ENCODE results near the gene MFAP2. TPM values are rescaled to one million over a fixed set of nuclear protein-coding genes. Genes with fewer than 3 reads are reported as not detected.

The MFAP2 gene
- total and polyA plus RNA-seq, 2 experiments from 2014 or later = 129 to 255 TPM

- H3K9me3 Mint-ChIP-seq = no peaks in the 10 kb centered on the region; the same call in 2 of the 3 replicates
- H3K36me3 ChIP-seq (ENCODE audit: insufficient read depth) = peaks cover 9% of the 10 kb centered on the region; the same call in 1 of the 2 replicates
- H3K27ac Mint-ChIP-seq = no peak overlapping the region
These were observed 25.2 kb downstream of the MFAP2 start for GRCh38 chr1:16955186-16955585.

More at GRCh38 chr1:16955186-16955585, 25.2 kb downstream of the MFAP2 start:
- Histone ChIP-seq H3F3A (replicated peaks; ENCODE audit: low read depth) (peaks cover 12% of the 10 kb centered on the region; the same call in 1 of the 2 replicates), H3K4me3 (no peak overlapping the region), H3K27ac (ENCODE audit: low read depth) (no peak overlapping the region), H3K27me3 (ENCODE audit: insufficient read depth) (no peaks in the 10 kb centered on the region), H3K4me1 (ENCODE audit: insufficient read depth) (no peaks in the 10 kb centered on the region), H2AFZ (no peak overlapping the region), H3K79me2 (replicated peaks; ENCODE audit: insufficient read depth) (no peaks in the 10 kb centered on the region), H3K9me2 (ENCODE audit: insufficient read depth) (no peaks in the 10 kb centered on the region), H3K4me2 (no peak overlapping the region), H4K20me1 (replicated peaks; ENCODE audit: insufficient read depth) (no peaks in the 10 kb centered on the region)
- peaks cover 8% of the 10 kb centered on the region for H3K27me3 Mint-ChIP-seq (ENCODE audit: insufficient read depth, low read depth, poor library complexity)
- H3K4me1 Mint-ChIP-seq = peaks cover under 1% of the 10 kb centered on the region; the same call in 2 of the 3 replicates
- ATAC-seq (no peak), DNase-seq (ENCODE audit: low spot score) (no peak)
- TF ChIP-seq CREB1 (CRISPR knock-in tag; IDR thresholded peaks at IDR 0.05; ENCODE audit: low read depth) = no peak
- no peak for TF ChIP-seq REST (IDR thresholded peaks at IDR 0.05; ENCODE audit: unreplicated experiment)
- TF ChIP-seq NANOG (IDR thresholded peaks at IDR 0.05; ENCODE audit: borderline replicate concordance) = no peak
- no peak for TF ChIP-seq CTCF (conservative IDR thresholded peaks at IDR 0.05; ENCODE audit: low read depth in 2 of 2)
- TF ChIP-seq ZNF331 (CRISPR knock-in tag; IDR thresholded peaks at IDR 0.05; ENCODE audit: low read depth) = no peak
- TF ChIP-seq POLR2AphosphoS5 (IDR thresholded peaks at IDR 0.05; ENCODE audit: low read depth) = no peak
- TF ChIP-seq JUNB (IDR thresholded peaks at IDR 0.05; ENCODE audit: unreplicated experiment) = no peak
- no peak for TF ChIP-seq STAT1 (IDR thresholded peaks at IDR 0.05; ENCODE audit: unreplicated experiment)
- TF ChIP-seq ETS1 (IDR thresholded peaks at IDR 0.05) = no peak
- no peak for TF ChIP-seq ZNF462 (CRISPR knock-in tag; IDR thresholded peaks at IDR 0.05)
- no peak for TF ChIP-seq ZNF114 (CRISPR knock-in tag; IDR thresholded peaks at IDR 0.05)
- TF ChIP-seq EZH2phosphoT487 (IDR thresholded peaks at IDR 0.05; ENCODE audit: unreplicated experiment) = no peak
- TF ChIP-seq EZH2 (IDR thresholded peaks at IDR 0.05; ENCODE audit: low read depth, unreplicated experiment) = no peak
- H3K4me3 Mint-ChIP-seq = no peak overlapping the region
- peaks cover 18% of the 10 kb centered on the region for H3K36me3 Mint-ChIP-seq (ENCODE audit: low read depth)
